Trophoblast cell (in vitro differentiated cells and primary cell): ENCODE measurements around the gene CGB2.
A peak's percentile ranks its signal among the peaks of the same experiment; 100 is the strongest.

Source experiments
- DNase-seq, 2 donors: peaks; one replicate each; pipeline ENCODE4 v3.0.0-alpha.2; 2016
- H2AFZ ChIP-seq: 2 replicates; pipeline ENCODE4 v1.6.1; 2013; ENCODE audit warnings: low read length, moderate library complexity, mild to moderate bottlenecking; ENCODE audit not compliant: insufficient read depth, poor library complexity
- H2AK5ac ChIP-seq: 2 replicates; pipeline ENCODE4 v1.6.1; 2013; ENCODE audit warnings: mild to moderate bottlenecking, low read length
- H2BK120ac ChIP-seq: 2 replicates; pipeline ENCODE4 v1.6.1; 2013; ENCODE audit warnings: low read length, mild to moderate bottlenecking, moderate library complexity; ENCODE audit not compliant: insufficient read depth, poor library complexity
- H2BK12ac ChIP-seq: 2 replicates; pipeline ENCODE4 v1.6.1; 2013; ENCODE audit warnings: mild to moderate bottlenecking, low read length, moderate library complexity
- H2BK5ac ChIP-seq: 2 replicates; pipeline ENCODE4 v1.6.1; 2013; ENCODE audit warnings: low read length, low read depth, moderate library complexity, mild to moderate bottlenecking; ENCODE audit not compliant: poor library complexity
- H3K14ac ChIP-seq: 2 replicates; pipeline ENCODE4 v1.6.1; 2013; ENCODE audit warnings: mild to moderate bottlenecking, low read length
- H3K18ac ChIP-seq: 2 replicates; pipeline ENCODE4 v1.6.1; 2013; ENCODE audit warnings: mild to moderate bottlenecking, low read length
- H3K23ac ChIP-seq: 2 replicates; pipeline ENCODE4 v1.6.1; 2013; ENCODE audit warnings: low read length
- H3K27ac ChIP-seq: 2 replicates; pipeline ENCODE4 v1.5.1; 2013; ENCODE audit warnings: low read depth, mild to moderate bottlenecking, inconsistent platforms, low read length, moderate library complexity
- H3K27me3 ChIP-seq: 2 replicates; pipeline ENCODE4 v1.6.1; 2013; ENCODE audit warnings: inconsistent platforms, mild to moderate bottlenecking, low read length, moderate library complexity; ENCODE audit not compliant: insufficient read depth
- H3K36me3 ChIP-seq, 2 experiments: 1 replicate in 1 of 2; 2 replicates in 1 of 2; pipeline ENCODE4 v1.6.1; 2013; ENCODE audit warnings: low read length in 2 of 2, mild to moderate bottlenecking in 2 of 2, moderate library complexity in 1 of 2; ENCODE audit not compliant: insufficient read depth in 2 of 2, control insufficient read depth in 1 of 2
- H3K4ac ChIP-seq: 2 replicates; pipeline ENCODE4 v1.6.1; 2013; ENCODE audit warnings: low read depth, mild to moderate bottlenecking, low read length, moderate library complexity
- H3K4me1 ChIP-seq, 2 experiments: 1 replicate in 1 of 2; 2 replicates in 1 of 2; pipeline ENCODE4 v1.6.1; 2013; ENCODE audit warnings: low read length in 2 of 2, mild to moderate bottlenecking in 2 of 2, moderate library complexity in 1 of 2; ENCODE audit not compliant: insufficient read depth in 2 of 2, control insufficient read depth in 1 of 2
- H3K4me2 ChIP-seq: 2 replicates; pipeline ENCODE4 v1.6.1; 2013; ENCODE audit warnings: inconsistent platforms, mild to moderate bottlenecking, low read length, moderate library complexity
- H3K4me3 ChIP-seq: 2 replicates; pipeline ENCODE4 v1.5.1; 2013; ENCODE audit warnings: mild to moderate bottlenecking, low read depth, low read length, inconsistent platforms
- H3K79me1 ChIP-seq: one replicate; pipeline ENCODE4 v1.6.1; 2013; ENCODE audit warnings: low read length
- H3K79me2 ChIP-seq: 2 replicates; pipeline ENCODE4 v1.6.1; 2013; ENCODE audit warnings: low read length, mild to moderate bottlenecking; ENCODE audit not compliant: control insufficient read depth, insufficient read depth, poor library complexity
- H3K9ac ChIP-seq: 2 replicates; pipeline ENCODE4 v1.6.1; 2013; ENCODE audit warnings: mild to moderate bottlenecking, low read length
- H3K9me3 ChIP-seq: 2 replicates; pipeline ENCODE4 v1.6.1; 2013; ENCODE audit warnings: low read depth, mild to moderate bottlenecking, control low read depth, inconsistent platforms, low read length; ENCODE audit not compliant: insufficient read depth
- H4K12ac ChIP-seq: 2 replicates; pipeline ENCODE4 v1.6.1; 2013; ENCODE audit warnings: low read depth, mild to moderate bottlenecking, low read length, moderate library complexity
- H4K8ac ChIP-seq: 2 replicates; pipeline ENCODE4 v1.6.1; 2013; ENCODE audit warnings: low read depth, mild to moderate bottlenecking, low read length, moderate library complexity
- H4K91ac ChIP-seq: one replicate; pipeline ENCODE4 v1.6.1; 2013; ENCODE audit warnings: low read depth, mild to moderate bottlenecking, low read length, moderate library complexity
- WGBS: extraction: QIAGEN DNeasy Blood & Tissue Kit; methylation state at CpG from one replicate; pipeline ENCODE4 v1.1.7; 2013; ENCODE audit warnings: missing lambda C conversion rate; ENCODE audit not compliant: insufficient read length, insufficient coverage; ENCODE audit errors: extremely low coverage; 5-methylcytosine and 5-hydroxymethylcytosine counted together

Gene CGB2

GRCh38 chr19:49064768-49065611 lies 33.3 kb downstream of the CGB2 start, which contains the start of gene NTF4:
Gene NTF4 (minus strand): TSS chr19:49064818. CDS start chr19:49061997, 2,821 bp downstream.
- H4K91ac ChIP-seq = peak within 1 kb of the TSS; percentile 97
- peaks cover 1% of the 10 kb centered on the region for H3K27me3 ChIP-seq
- peak within 1 kb of the TSS; percentile 85 for H3K14ac ChIP-seq
- H3K4me2 ChIP-seq = peak within 1 kb of the TSS; percentile 62
- H4K12ac ChIP-seq = peak within 1 kb of the TSS; percentile 87
- H3K4ac ChIP-seq = peak within 1 kb of the TSS; percentile 65
- peak; percentile 57 to 61 for DNase-seq
- H3K4me3 ChIP-seq = peak within 1 kb of the TSS; percentile 45
- peaks cover 4% of the 10 kb centered on the region for H3K79me2 ChIP-seq
- peak within 1 kb of the TSS; percentile 81 for H3K27ac ChIP-seq
- peak within 1 kb of the TSS; percentile 82 for H2AFZ ChIP-seq
- H3K23ac ChIP-seq = no peak within 1 kb of the TSS
- peak within 1 kb of the TSS; percentile 84 for H2AK5ac ChIP-seq
- peaks cover 0 to 2% of the 10 kb centered on the region in 2 experiments for H3K36me3 ChIP-seq
- no peak within 1 kb of the TSS for H3K9ac ChIP-seq
- peaks cover 21 to 26% of the 10 kb centered on the region in 2 experiments for H3K4me1 ChIP-seq
- H2BK5ac ChIP-seq = peak within 1 kb of the TSS; percentile 78
- peak within 1 kb of the TSS; percentile 96 for H2BK120ac ChIP-seq
- H3K79me1 ChIP-seq = peaks cover 17% of the 10 kb centered on the region
- H3K18ac ChIP-seq = peak within 1 kb of the TSS; percentile 97
- peak within 1 kb of the TSS; percentile 96 for H4K8ac ChIP-seq
- peak within 1 kb of the TSS; percentile 92 for H2BK12ac ChIP-seq
- peaks cover 6% of the 10 kb centered on the region for H3K9me3 ChIP-seq
- no CpG with 5 or more reads among the region's 53 CpGs for WGBS

DNA sequence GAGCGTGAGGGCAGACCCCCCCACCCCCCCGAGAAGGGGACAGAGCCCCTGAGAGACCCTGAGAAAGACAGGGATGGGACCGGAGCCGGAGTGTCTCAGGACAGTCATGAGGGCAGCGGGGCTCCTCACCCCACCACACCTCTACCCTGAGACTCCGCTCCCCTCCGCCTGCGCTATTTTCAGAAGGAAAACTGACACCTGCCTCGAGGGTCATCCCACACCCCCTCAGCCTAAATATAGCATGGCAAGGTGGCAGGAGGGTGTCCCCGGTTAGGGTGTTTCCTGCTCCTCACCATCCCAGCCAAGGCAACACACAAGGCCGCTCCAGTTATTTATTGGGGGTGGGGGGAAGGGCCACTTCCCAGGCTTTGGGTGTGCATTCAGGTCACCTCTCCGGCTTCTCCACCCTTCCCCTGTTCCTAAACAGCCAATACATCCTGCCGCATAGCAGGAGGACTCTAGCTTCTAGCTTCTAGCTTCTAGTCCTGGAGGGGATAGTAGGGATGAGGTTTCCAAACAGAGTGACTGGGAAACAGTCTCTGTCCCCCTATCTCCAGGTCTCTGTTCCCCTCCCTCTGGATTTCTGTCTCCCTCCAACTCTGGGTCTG lies 34.3 kb downstream of the CGB2 start:
- no peak overlapping the region for H3K18ac ChIP-seq
- H4K8ac ChIP-seq = peak overlapping the region; percentile 80
- H3K4me1 ChIP-seq = peaks cover 21 to 26% of the 10 kb centered on the region in 2 experiments
- DNase-seq = no peak
- H3K23ac ChIP-seq = no peak overlapping the region
- no peak overlapping the region for H2BK5ac ChIP-seq
- H3K4ac ChIP-seq = no peak overlapping the region
- peaks cover 17% of the 10 kb centered on the region for H3K79me1 ChIP-seq
- H3K27ac ChIP-seq = no peak overlapping the region
- peak overlapping the region; percentile 69 for H3K14ac ChIP-seq
- H4K12ac ChIP-seq = no peak overlapping the region
- H3K9ac ChIP-seq = no peak overlapping the region
- no peak overlapping the region for H3K4me2 ChIP-seq
- WGBS = no CpG with 5 or more reads among the region's 13 CpGs
- H2AFZ ChIP-seq = peak overlapping the region; percentile 28
- peaks cover 4% of the 10 kb centered on the region for H3K79me2 ChIP-seq
- peaks cover 16% of the 10 kb centered on the region for H3K9me3 ChIP-seq
- peak overlapping the region; percentile 90 for H2AK5ac ChIP-seq
- H2BK12ac ChIP-seq = peak overlapping the region; percentile 87
- no peak overlapping the region for H3K4me3 ChIP-seq
- peak overlapping the region; percentile 89 for H4K91ac ChIP-seq
- peak overlapping the region; percentile 44 for H2BK120ac ChIP-seq
- H3K27me3 ChIP-seq = peaks cover 11% of the 10 kb centered on the region
- H3K36me3 ChIP-seq = peaks cover 0 to 2% of the 10 kb centered on the region in 2 experiments

GRCh38 chr19:49067554-49067953 lies 35.9 kb downstream of the CGB2 start:
- Histone ChIP-seq H2BK12ac (no peak overlapping the region), H3K9me3 (peaks cover 26% of the 10 kb centered on the region), H3K4ac (no peak overlapping the region), H3K79me1 (peaks cover 17% of the 10 kb centered on the region), H2AFZ (no peak overlapping the region), H4K91ac (no peak overlapping the region), H3K27me3 (peaks cover 22% of the 10 kb centered on the region), H3K4me2 (no peak overlapping the region), H3K79me2 (peaks cover 4% of the 10 kb centered on the region), H2BK120ac (no peak overlapping the region), H3K4me3 (no peak overlapping the region), H3K18ac (no peak overlapping the region), H3K14ac (no peak overlapping the region), H3K36me3 (no peaks in the 10 kb centered on the region), H3K9ac (no peak overlapping the region), H4K12ac (no peak overlapping the region), H2AK5ac (no peak overlapping the region), H3K23ac (no peak overlapping the region), H3K4me1 (peaks cover 21 to 27% of the 10 kb centered on the region in 2 experiments), H4K8ac (no peak overlapping the region), H3K27ac (no peak overlapping the region), H2BK5ac (no peak overlapping the region)
- WGBS = no CpG with 5 or more reads among the region's 3 CpGs
- DNase-seq = no peak

DNA sequence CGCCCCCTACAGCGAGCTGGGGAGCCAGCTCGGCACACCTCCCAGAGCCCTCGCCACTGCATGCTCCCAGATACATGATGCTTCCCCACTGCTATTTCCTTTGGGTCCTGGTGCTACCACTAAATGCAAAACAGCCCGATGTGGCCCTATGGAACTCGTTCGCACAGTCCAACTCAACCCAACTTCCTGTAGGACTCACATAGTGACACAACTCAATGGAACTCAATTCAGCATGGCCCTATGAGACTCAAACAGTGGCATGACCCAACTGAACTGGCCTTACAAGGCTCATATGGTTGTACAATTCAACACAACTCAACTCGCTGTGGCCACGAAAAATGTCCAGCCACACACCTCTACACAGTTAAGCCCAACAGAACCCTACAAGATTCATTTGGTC lies 37.3 kb downstream of the CGB2 start:
- no peak overlapping the region for H2BK12ac ChIP-seq
- H3K4ac ChIP-seq = no peak overlapping the region
- no peak overlapping the region for H3K4me2 ChIP-seq
- H3K18ac ChIP-seq = no peak overlapping the region
- H3K27me3 ChIP-seq = peaks cover 31% of the 10 kb centered on the region
- peaks cover 17% of the 10 kb centered on the region for H3K79me1 ChIP-seq
- peaks cover 26% of the 10 kb centered on the region for H3K9me3 ChIP-seq
- H2AFZ ChIP-seq = no peak overlapping the region
- H4K8ac ChIP-seq = no peak overlapping the region
- H2AK5ac ChIP-seq = no peak overlapping the region
- H3K4me3 ChIP-seq = no peak overlapping the region
- H4K91ac ChIP-seq = no peak overlapping the region
- no peak overlapping the region for H2BK5ac ChIP-seq
- H3K23ac ChIP-seq = no peak overlapping the region
- H3K9ac ChIP-seq = no peak overlapping the region
- no peak overlapping the region for H3K27ac ChIP-seq
- peaks cover 4% of the 10 kb centered on the region for H3K79me2 ChIP-seq
- H2BK120ac ChIP-seq = no peak overlapping the region
- peaks cover 13 to 21% of the 10 kb centered on the region in 2 experiments for H3K4me1 ChIP-seq
- no CpG with 5 or more reads among the region's 9 CpGs for WGBS
- no peak overlapping the region for H4K12ac ChIP-seq
- no peak overlapping the region for H3K14ac ChIP-seq
- H3K36me3 ChIP-seq = no peaks in the 10 kb centered on the region
- no peak for DNase-seq
